ENCODE measurements around the gene SLX1A. TPM values are rescaled to one million over a fixed set of nuclear protein-coding genes. Genes with fewer than 3 reads are reported as not detected.
A peak's percentile ranks its signal among the peaks of the same experiment; 100 is the strongest.
"Not testable (repeated sequence)": the region's sequence is repeated elsewhere in the genome, so short reads cannot be mapped to it uniquely, and the experiment has no call there.

Gene SLX1A
- total RNA-seq, 1 donor from 2014 or later, result 65.3 TPM

GRCh38 chr16:30209032-30209431 lies 15.4 kb downstream of the SLX1A start:
- H3K4me1 Mint-ChIP-seq (ENCODE audit: low read depth); intact Hi-C loops (cut with micrococcal nuclease); H3K9me3 Mint-ChIP-seq; H3K27me3 Mint-ChIP-seq (ENCODE audit: low read depth); H3K27ac Mint-ChIP-seq; H3K4me3 Mint-ChIP-seq (ENCODE audit: low read depth); H3K36me3 Mint-ChIP-seq (ENCODE audit: low read depth): not testable (repeated sequence)
- DNase-seq (ENCODE audit: low spot score), result peak; percentile 10

- H3K4me3 Mint-ChIP-seq (ENCODE audit: low read depth); H3K27ac Mint-ChIP-seq; H3K4me1 Mint-ChIP-seq (ENCODE audit: low read depth); intact Hi-C loops (cut with micrococcal nuclease); H3K36me3 Mint-ChIP-seq (ENCODE audit: low read depth); DNase-seq (ENCODE audit: low spot score); H3K9me3 Mint-ChIP-seq; H3K27me3 Mint-ChIP-seq (ENCODE audit: low read depth): not testable (repeated sequence)
Observed at GRCh38 chr16:30211414-30211813, 17.7 kb downstream of the SLX1A start.

- H3K36me3 Mint-ChIP-seq (ENCODE audit: low read depth); H3K27ac Mint-ChIP-seq; H3K4me1 Mint-ChIP-seq (ENCODE audit: low read depth); H3K4me3 Mint-ChIP-seq (ENCODE audit: low read depth); H3K9me3 Mint-ChIP-seq; H3K27me3 Mint-ChIP-seq (ENCODE audit: low read depth); intact Hi-C loops (cut with micrococcal nuclease): not testable (repeated sequence)
- DNase-seq (ENCODE audit: low spot score), result peak; percentile 6
Observed at GRCh38 chr16:30217082-30217481, 23.4 kb downstream of the SLX1A start.

Other genes with a start within 250 kb of the SLX1A start
- 52.1 and 59.0 TPM in 2 replicates for gene TMEM219, start 231.8 kb upstream of the SLX1A start, total RNA-seq
- 36.0 and 36.5 TPM in 2 replicates for gene TAOK2, start 220.0 kb upstream of the SLX1A start, total RNA-seq
- gene HIRIP3, start 198.3 kb upstream of the SLX1A start, total RNA-seq, result 40.3 and 40.7 TPM in 2 replicates
- gene INO80E, start 197.6 kb upstream of the SLX1A start, total RNA-seq, result 112 and 119 TPM in 2 replicates
- 0.87 and 1.2 TPM in 2 replicates for gene DOC2A, start 182.8 kb upstream of the SLX1A start, total RNA-seq
- gene C16orf92, start 170.7 kb upstream of the SLX1A start, total RNA-seq, result not detected in 2 replicates
- gene TLCD3B, start 162.6 kb upstream of the SLX1A start, total RNA-seq, result 2.3 and 2.6 TPM in 2 replicates
- gene ALDOA, start 128.1 kb upstream of the SLX1A start, total RNA-seq, result 2,017 and 2,037 TPM in 2 replicates
- gene PPP4C, start 117.9 kb upstream of the SLX1A start, total RNA-seq, result 143 and 144 TPM in 2 replicates
- 2.7 and 2.9 TPM in 2 replicates for gene TBX6, start 102.0 kb upstream of the SLX1A start, total RNA-seq
- gene YPEL3, start 97.7 kb upstream of the SLX1A start, total RNA-seq, result 14.0 and 14.2 TPM in 2 replicates
- 6.4 and 7.7 TPM in 2 replicates for gene GDPD3, start 80.3 kb upstream of the SLX1A start, total RNA-seq
- gene MAPK3, start 70.7 kb upstream of the SLX1A start, total RNA-seq, result 61.9 and 63.9 TPM in 2 replicates
- 843 and 845 TPM in 2 replicates for gene CORO1A, start 10.3 kb upstream of the SLX1A start, total RNA-seq
- gene BOLA2B, start 209 bp upstream of the SLX1A start, total RNA-seq, result 225 and 245 TPM in 2 replicates
- 13.6 and 19.1 TPM in 2 replicates for gene SULT1A3, start 5.4 kb downstream of the SLX1A start, total RNA-seq
- gene NPIPB13, start 54.6 kb downstream of the SLX1A start, total RNA-seq, result 14.9 and 16.8 TPM in 2 replicates
- gene CD2BP2, start 161.4 kb downstream of the SLX1A start, total RNA-seq, result 80.1 and 84.5 TPM in 2 replicates
- 63.4 and 64.4 TPM in 2 replicates for gene TBC1D10B, start 176.6 kb downstream of the SLX1A start, total RNA-seq
- gene MYL11, start 180.9 kb downstream of the SLX1A start, total RNA-seq, result 3.4 and 4.3 TPM in 2 replicates
- 169 and 173 TPM in 2 replicates for gene SEPTIN1, start 188.7 kb downstream of the SLX1A start, total RNA-seq
- gene ZNF48, start 201.5 kb downstream of the SLX1A start, total RNA-seq, result 13.4 TPM in 2 replicates
- 8.3 and 9.3 TPM in 2 replicates for gene ZNF771, start 213.7 kb downstream of the SLX1A start, total RNA-seq
- gene DCTPP1, start 236.2 kb downstream of the SLX1A start, total RNA-seq, result 127 and 128 TPM in 2 replicates